Breast epithelium (tissue), 3 donors: Measurements from ENCODE around the gene RNF113B.

Experiments used
- POLR2A ChIP-seq: fragments of 450-650 bp; IDR thresholded peaks from one replicate; pipeline ENCODE4 v1.6.1; 2016; ENCODE audit warnings: antibody characterized with exemption, mild to moderate bottlenecking, moderate library complexity
- TF ChIP-seq, protein P1 (sequence below), 3 donors: fragments of 450-650 bp; IDR thresholded peaks; one replicate each; pipeline ENCODE4 v1.5.1; 2016 to 2017; ENCODE audit warnings: antibody characterized with exemption in 3 of 3, mild to moderate bottlenecking in 3 of 3, moderate library complexity in 3 of 3

DNA sequence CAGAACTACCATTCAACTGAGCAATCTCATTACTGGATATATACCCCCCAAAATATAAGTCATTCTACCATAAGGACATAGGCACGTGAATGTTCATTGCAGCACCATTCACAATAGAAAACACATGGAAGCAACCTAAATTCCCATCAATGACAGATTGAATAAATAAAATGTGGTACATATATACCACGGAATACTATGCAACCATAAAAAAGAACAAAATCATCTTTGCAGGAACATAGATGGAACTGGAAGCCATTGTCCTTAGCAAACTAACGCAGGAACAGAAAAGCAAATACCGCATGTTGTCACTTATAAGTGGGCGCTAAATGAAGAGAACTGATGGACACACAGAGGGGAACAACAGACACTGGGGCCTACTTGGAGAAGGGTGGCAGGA, 14.1 kb downstream of the RNF113B start:
- TF ChIP-seq, protein P1, sequence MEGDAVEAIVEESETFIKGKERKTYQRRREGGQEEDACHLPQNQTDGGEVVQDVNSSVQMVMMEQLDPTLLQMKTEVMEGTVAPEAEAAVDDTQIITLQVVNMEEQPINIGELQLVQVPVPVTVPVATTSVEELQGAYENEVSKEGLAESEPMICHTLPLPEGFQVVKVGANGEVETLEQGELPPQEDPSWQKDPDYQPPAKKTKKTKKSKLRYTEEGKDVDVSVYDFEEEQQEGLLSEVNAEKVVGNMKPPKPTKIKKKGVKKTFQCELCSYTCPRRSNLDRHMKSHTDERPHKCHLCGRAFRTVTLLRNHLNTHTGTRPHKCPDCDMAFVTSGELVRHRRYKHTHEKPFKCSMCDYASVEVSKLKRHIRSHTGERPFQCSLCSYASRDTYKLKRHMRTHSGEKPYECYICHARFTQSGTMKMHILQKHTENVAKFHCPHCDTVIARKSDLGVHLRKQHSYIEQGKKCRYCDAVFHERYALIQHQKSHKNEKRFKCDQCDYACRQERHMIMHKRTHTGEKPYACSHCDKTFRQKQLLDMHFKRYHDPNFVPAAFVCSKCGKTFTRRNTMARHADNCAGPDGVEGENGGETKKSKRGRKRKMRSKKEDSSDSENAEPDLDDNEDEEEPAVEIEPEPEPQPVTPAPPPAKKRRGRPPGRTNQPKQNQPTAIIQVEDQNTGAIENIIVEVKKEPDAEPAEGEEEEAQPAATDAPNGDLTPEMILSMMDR (IDR thresholded peaks at IDR 0.05) = no peak
- no peak for TF ChIP-seq POLR2A
